HG03565 (cell line): ENCODE measurements around the gene MBD1.
"Not testable (repeated sequence)": the region's sequence is repeated elsewhere in the genome, so short reads cannot be mapped to it uniquely, and the experiment has no call there.

Experiments
- ATAC-seq: cut with Tn5 transposase; IDR thresholded peaks from one replicate; pipeline ENCODE4 v1.9.1; 2021; ENCODE audit warnings: mild to moderate bottlenecking, moderate library complexity; ENCODE audit not compliant: unreplicated experiment

The MBD1 gene

DNA sequence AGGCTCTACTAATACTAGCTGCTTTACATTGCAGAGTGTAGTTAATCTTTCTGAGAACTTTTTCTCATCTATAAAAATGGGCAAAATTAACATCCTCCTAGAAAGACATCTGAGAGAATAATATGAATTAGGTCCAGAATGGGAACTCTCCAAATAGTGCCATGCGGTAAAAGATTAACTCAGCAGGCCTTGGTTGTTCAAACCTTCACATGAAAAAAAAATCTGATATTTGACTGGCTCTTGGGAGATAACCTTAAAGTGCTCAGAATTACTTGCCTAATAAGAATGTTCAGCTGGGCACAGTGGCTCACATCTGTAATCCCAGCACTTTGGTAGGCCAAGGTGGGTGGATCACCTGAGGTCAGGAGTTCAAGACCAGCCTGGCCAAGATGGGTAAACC lies 11.7 kb upstream of the MBD1 start:
- ATAC-seq: no peak

DNA sequence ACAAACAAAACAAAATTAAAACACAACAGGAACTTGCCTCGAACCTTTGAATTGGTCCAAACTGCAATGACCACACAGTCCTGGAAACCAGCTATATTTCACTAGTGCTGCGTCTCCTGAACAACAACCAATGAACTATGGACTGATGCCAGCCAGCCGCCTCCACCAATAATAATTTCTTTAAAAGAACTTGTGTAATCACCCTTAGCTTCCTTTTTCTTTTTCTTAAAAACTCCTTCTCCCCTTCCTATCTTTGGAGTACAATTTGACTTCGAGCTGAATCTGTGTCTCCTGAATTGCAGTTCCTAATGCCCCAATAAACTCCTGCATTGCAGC lies 7.8 kb upstream of the MBD1 start:
- ATAC-seq: no peak

GRCh38 chr18:50288348-50289107 lies 7.2 kb upstream of the MBD1 start:
- ATAC-seq: not testable (repeated sequence)

GRCh38 chr18:50287441-50288347 lies 6.4 kb upstream of the MBD1 start, which contains the start of gene CXXC1:
Gene CXXC1 (minus strand): TSS chr18:50287692. CDS start chr18:50287589, 103 bp downstream.
- ATAC-seq: peak; percentile 85

DNA sequence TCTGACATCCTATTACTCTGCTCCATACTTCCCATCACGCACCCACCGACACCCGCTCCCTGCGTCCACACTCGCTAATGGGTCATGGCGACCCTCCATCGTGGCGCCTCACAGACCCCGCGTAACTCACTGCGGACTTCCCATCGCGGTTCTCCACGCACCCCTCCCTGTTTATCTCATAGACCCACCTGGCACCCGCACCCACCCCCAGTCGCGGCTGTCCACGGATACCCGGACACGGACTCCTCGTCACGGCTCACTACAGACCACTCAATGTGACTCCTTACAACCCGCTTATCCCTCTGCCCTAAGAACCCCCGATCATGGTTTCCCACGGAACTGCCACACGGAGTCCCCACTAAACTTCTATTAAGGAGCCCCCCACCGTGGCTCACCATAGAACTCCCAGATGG lies 5.7 kb upstream of the MBD1 start:
- ATAC-seq: no peak

DNA sequence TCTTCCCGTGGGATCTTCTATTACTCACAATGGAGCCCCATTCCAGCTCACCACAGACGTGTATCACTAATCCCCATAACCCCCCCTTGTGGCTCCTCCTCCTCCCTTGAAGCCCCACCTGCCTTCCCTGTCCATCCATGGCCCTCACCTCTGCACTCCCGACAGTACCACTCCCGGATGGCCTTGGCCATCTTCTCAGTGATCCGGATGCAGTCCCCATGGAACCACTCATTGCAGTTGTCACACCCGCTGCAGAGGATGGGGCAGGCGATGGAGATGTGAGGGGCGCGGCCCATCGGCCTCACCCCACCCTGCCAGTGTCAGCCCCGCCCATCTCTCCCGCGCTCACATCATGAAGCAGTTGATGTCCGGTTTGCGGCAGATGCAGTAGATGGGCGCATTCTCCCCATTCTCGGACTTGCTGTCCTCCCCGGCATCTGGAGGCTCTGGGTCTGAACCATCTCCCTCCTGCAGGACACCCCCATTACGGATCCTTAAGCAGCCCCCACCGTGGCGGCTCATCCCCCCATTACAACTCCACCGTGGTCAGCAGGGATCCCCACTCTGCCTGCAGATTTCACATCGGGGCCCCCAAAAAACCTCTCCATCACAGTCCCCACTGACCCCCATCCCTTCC lies 5.2 kb upstream of the MBD1 start:
- no peak for ATAC-seq

- ATAC-seq: no peak
These were observed 4.5 kb upstream of the MBD1 start for GRCh38 chr18:50285631-50286321.

DNA sequence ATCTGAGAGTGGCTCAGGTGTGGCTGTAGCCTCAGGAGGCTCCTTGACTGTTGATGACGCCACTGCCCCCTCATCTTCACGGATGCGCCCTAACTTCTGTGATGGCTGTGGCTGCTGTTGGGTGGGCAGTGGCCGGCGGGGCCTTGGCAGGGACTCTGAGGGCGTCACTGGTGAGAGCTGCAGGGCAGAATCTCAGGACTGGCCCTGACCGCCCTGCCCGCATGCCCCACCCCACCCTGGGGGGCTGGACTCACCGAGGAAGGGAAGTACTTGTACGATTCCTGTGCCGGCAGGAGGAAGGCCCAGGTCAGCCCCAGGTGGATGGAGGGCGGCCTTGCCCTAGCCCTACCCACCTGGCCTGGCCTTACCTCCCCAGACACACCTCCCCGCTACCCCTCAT lies 3.7 kb upstream of the MBD1 start:
- ATAC-seq: no peak

- no peak for ATAC-seq
These were observed 3.0 kb upstream of the MBD1 start for GRCh38 chr18:50284255-50284885.

GRCh38 chr18:50283469-50284209 lies 2.3 kb upstream of the MBD1 start:
- ATAC-seq: no peak

DNA sequence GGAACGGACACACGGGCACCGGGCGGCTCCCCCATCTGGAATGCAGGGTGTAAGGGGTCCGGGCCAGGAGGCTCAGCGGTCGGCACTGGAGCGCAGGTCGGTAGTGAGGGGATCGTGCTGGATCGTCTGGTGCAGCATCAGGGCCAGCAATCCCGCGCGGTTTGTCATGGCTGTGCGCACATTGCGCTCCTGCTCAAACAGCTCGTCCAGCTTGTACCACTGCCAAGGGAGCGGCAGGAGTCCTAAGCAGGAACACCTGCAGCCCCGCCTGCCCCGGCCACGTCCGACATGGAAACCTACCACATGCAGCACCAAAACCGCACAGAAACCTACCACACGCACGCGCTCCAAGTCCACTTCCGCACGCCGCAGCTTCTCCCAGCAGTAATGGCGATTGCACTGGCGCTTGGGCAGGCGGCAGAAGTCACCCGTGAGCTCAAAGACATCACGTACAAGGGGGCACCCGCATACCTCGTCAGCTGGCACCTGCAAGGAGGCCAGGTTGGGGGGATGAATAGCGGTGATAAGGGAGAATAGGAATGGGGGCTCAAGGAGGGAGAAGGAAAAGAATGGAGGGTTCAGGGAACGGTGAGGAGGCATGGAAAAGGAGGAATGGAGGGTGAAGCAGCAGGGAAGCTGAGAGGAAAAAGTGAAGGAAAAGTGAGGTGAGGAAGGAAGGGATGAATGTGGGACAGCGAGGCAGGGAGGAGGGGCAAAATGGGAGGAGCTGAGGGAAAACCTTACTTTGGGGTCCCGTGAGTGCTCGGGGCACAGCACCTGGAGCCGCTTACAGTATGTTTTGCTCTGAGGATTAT lies 1.4 kb upstream of the MBD1 start:
- no peak for ATAC-seq

DNA sequence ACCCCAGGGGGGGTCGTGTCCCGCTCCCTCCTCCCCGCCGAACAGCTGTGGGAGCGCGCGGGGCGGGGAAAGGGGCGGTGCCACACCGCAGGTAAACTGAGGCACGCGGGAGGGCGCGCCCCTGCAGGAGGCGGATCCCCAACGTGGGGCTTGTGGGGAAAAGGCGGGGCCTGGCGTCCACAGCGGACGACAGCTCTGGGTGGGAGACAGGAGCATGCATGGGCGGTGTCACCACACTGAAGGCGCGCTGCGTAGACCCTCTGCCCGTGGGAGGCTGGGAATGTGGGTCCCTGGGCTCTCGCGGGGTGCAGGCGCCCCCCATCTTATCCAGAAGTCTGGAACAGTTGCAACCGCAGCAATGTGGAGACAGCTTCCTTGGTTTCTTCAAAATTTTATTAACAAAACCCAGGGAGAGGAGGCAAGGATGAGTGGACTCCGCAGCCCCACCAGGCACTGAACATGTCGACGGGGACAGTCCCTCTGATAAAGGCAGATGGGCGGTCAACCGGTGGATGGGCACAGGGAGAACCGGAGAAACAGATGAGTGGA lies 723 bp upstream of the MBD1 start:
- no peak for ATAC-seq

GRCh38 chr18:50280707-50281294 lies 522 bp downstream of the MBD1 start:
- no peak for ATAC-seq

DNA sequence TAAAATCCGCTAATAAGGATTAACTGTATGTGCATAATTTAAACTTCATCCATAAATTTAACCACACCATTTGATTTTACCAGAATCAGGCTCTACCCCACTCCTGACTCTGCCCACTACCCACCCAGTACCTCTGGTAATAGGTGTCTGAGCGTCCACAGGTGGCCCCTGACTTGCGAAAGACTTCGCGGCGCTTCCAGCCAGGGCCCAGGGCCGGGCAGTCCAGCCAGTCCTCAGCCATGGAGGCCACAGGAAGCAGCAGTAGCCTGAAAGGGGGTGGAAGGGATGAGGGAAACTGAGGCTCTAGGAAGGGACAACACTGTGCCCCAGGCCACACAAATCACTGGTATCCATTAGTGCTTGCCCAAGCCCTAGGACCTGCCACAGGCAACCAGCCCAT lies 1.6 kb downstream of the MBD1 start:
- no peak for ATAC-seq

DNA sequence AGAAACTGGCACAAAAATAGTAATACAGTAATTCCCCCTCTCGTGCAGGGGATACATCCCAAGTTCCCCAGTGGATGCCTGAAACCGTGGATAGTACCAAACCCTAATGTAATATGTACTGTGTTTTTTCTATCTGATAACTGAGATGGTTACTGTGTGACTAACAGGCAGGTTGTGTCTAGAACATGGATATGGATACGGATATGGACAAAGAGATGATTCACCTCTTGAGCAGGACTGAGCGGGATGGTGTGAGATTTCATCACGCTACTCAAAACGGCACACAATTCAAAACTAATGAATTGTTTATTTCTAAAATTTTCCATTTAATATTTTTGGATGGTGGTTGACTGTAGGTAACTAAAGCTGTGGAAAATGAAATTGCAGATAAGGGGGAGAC lies 3.4 kb downstream of the MBD1 start:
- ATAC-seq: no peak

- no peak for ATAC-seq
These were observed 4.9 kb downstream of the MBD1 start for GRCh38 chr18:50276452-50276851.

DNA sequence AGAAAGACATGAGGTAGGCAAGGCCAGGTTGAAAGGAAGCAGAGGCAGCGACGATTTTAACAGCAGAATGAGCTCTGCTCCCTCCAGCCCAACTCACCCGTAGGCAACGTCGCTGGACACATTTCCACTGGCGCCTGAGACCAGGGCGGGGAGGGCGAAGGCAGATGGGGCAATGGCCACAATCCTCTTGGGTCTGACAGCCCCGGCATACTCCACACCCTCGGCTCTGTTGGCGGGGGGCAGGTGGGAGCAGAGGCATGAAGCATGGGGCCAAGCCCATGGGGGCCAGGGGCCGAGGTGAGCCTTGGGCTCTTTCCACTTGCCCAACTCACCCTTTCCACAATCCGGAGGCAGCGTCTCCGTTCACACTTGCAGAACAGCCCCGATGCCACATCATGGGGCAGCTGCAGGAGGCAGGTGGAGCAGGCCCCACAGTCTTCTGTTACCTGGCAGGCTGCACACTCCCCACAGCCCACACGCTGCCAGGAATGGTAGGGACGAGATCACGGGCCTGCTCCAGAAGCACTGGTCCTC lies 5.8 kb downstream of the MBD1 start:
- ATAC-seq: no peak

GRCh38 chr18:50274941-50275340 lies 6.4 kb downstream of the MBD1 start:
- no peak for ATAC-seq
